Suprapubic skin (tissue), 3 donors: ENCODE measurements around the gene RHOG.

Experiments
- CTCF ChIP-seq, 2 donors: fragments of 200-600 bp in 1 of 2; fragments of 450-650 bp in 1 of 2; sonication (generic) in 1 of 2; IDR thresholded peaks; one replicate each; pipeline ENCODE4 v1.5.1; 2016 to 2019; ENCODE audit warnings: antibody characterized with exemption in 2 of 2, mild to moderate bottlenecking in 1 of 2, moderate library complexity in 1 of 2
- EP300 ChIP-seq: sonication (generic); formaldehyde crosslinking; IDR thresholded peaks from one replicate; pipeline ENCODE4 v1.6.1; 2017; ENCODE audit warnings: antibody characterized with exemption
- POLR2A ChIP-seq, 2 donors: fragments of 450-650 bp; IDR thresholded peaks; one replicate each; pipeline ENCODE4 v1.6.1; 2017; ENCODE audit warnings: antibody characterized with exemption in 2 of 2, mild to moderate bottlenecking in 2 of 2, moderate library complexity in 2 of 2

DNA sequence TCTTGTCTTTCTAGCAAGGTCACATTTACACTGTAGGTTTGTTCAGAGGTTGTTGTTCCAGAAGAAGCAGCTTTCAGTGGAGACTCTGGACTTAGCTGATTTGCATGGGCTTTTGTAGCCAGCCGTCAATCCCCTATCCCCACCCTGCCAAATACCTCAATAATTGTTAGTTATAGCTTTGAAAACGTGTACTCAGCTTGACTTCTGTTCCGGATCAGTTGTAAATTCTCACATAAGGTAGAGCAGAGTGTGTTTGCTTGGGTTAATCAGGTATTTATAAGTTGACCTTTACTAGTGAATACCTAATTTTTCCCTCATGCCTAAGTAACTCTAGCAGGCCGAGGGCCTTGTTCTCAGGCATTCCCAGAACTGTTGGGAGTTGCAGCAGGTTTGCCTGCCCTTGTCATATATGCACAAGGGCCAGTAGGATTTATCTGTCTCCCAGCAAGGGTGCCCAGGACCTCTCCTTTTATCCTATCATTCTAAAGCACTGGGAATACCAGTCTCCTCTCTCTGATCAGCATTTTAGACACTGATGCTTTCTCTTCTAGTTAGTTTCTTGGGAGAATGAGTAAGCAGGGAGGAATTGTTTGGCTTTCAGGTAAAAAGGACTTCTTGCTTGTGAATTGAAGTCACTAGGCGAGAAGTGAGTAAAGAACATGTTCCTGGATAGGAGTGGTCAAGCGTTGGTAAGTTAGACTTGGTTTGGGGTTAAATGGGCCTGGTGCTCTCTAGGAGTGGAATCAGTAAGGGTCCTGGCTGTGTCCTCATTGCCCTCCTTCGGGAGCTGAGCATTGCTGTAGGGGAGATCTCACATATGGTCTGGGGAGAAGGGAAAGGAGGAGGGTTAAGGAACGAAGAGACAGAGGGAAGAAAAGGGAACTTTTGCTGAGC lies 36.9 kb upstream of the RHOG start:
- TF ChIP-seq EP300 (no peak), POLR2A (IDR thresholded peaks at IDR 0.05) (no peak), CTCF (IDR thresholded peaks at IDR 0.05) (no peak)
